Right atrium auricular region (tissue), 2 donors: Measurements from ENCODE around the gene MAPK8. TPM values are rescaled to one million over a fixed set of nuclear protein-coding genes. Genes with fewer than 3 reads are reported as not detected.

Source experiments
- DNase-seq: peaks from one replicate; pipeline ENCODE4 v3.0.0-alpha.2; 2019; ENCODE audit warnings: low spot score
- H3K27ac ChIP-seq, 2 donors: fragments of 200-600 bp; sonication (generic); 1 replicate in 1 of 2; 2 replicates in 1 of 2; pipeline ENCODE4 v1.5.1; 2016 to 2019
- H3K27me3 ChIP-seq, 2 donors: fragments of 200-600 bp; sonication (generic); one replicate each; pipeline versions ENCODE4 v1.5.1 to v1.6.0; 2017 to 2019
- H3K36me3 ChIP-seq: fragments of 200-600 bp; sonication (generic); one replicate; pipeline ENCODE4 v1.5.1; 2016
- H3K4me1 ChIP-seq, 2 donors: fragments of 200-600 bp; sonication (generic); one replicate each; pipeline versions ENCODE4 v1.5.1 to v1.6.0; 2017 to 2019
- H3K4me3 ChIP-seq, 2 donors: fragments of 200-600 bp; sonication (generic); 1 replicate in 1 of 2; 2 replicates in 1 of 2; pipeline ENCODE4 v1.5.1; 2017 to 2019; ENCODE audit warnings: mild to moderate bottlenecking in 1 of 2, moderate library complexity in 1 of 2
- H3K9me3 ChIP-seq, 2 donors: fragments of 200-600 bp; sonication (generic); one replicate each; pipeline ENCODE4 v1.5.1; 2019
- total RNA-seq, 2 donors: library from RNA; depleted of rRNA; stranded (reverse); fragments of >200 nt; gene quantifications; one replicate each; pipeline ENCODE4 v1.1.0, GENCODE V29; 2016
- TF ChIP-seq, protein P1 (sequence below), 2 donors: fragments of 200-600 bp; sonication (generic); IDR thresholded peaks; one replicate each; pipeline ENCODE4 v1.5.1; 2019; ENCODE audit warnings: antibody characterized with exemption in 2 of 2

The MAPK8 gene
- total RNA-seq, 2 donors from 2014 or later = 22.3 to 26.5 TPM

DNA sequence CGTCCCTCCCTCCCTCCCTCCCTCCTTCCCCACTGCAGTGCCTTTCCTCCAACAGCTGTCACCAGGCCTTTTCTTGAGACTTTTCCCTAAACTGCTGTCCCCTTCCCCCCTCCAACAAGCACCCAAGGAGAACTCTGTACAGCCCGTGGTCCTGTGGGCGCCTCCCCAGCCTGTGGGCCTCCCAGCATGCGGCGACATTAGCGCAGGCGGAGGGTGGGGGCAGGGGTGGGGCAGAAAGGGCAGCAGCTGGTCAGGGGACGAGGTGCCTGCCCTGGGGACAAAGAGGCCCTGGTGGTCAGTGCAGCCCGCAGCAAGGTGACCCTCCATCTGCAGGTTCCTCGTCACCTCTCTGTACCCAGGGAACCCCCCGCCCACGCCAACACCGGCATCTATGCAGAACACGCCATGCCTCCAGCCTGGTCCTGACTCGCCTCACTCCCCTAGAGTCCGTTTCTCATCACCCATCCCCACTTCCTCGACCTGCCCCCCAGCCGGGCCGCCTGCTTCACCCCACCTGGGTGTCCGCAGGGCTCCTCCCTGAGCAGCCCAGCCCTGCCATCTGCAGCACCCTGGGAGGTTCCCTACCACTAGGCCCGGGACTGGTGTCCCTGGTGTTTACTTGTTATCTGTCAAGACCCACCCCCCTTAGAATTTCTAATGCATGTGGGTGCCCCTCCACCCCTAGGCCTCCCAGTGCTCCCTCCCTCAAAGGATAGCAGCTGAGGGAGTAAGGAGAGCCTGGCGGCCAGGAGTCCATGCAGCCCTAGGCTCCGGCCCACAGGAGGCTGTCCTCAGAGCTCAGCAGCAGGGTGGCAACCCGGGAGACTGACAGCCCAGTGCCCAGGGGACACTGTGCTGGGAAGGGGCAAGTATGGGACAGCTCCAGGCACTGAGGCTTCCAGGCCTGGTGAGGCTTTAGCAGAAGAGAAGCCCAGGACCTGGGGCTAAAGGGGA, 150.6 kb downstream of the MAPK8 start:
- no peaks in the 10 kb centered on the region for H3K27me3 ChIP-seq
- H3K4me1 ChIP-seq = peaks cover 0 to 22% of the 10 kb centered on the region in 2 donors
- TF ChIP-seq, protein P1, sequence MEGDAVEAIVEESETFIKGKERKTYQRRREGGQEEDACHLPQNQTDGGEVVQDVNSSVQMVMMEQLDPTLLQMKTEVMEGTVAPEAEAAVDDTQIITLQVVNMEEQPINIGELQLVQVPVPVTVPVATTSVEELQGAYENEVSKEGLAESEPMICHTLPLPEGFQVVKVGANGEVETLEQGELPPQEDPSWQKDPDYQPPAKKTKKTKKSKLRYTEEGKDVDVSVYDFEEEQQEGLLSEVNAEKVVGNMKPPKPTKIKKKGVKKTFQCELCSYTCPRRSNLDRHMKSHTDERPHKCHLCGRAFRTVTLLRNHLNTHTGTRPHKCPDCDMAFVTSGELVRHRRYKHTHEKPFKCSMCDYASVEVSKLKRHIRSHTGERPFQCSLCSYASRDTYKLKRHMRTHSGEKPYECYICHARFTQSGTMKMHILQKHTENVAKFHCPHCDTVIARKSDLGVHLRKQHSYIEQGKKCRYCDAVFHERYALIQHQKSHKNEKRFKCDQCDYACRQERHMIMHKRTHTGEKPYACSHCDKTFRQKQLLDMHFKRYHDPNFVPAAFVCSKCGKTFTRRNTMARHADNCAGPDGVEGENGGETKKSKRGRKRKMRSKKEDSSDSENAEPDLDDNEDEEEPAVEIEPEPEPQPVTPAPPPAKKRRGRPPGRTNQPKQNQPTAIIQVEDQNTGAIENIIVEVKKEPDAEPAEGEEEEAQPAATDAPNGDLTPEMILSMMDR (IDR thresholded peaks at IDR 0.05) = no peak
- H3K27ac ChIP-seq = no peak overlapping the region
- no peak for DNase-seq
- no peaks in the 10 kb centered on the region for H3K9me3 ChIP-seq
- H3K36me3 ChIP-seq = no peaks in the 10 kb centered on the region
- no peak overlapping the region for H3K4me3 ChIP-seq

DNA sequence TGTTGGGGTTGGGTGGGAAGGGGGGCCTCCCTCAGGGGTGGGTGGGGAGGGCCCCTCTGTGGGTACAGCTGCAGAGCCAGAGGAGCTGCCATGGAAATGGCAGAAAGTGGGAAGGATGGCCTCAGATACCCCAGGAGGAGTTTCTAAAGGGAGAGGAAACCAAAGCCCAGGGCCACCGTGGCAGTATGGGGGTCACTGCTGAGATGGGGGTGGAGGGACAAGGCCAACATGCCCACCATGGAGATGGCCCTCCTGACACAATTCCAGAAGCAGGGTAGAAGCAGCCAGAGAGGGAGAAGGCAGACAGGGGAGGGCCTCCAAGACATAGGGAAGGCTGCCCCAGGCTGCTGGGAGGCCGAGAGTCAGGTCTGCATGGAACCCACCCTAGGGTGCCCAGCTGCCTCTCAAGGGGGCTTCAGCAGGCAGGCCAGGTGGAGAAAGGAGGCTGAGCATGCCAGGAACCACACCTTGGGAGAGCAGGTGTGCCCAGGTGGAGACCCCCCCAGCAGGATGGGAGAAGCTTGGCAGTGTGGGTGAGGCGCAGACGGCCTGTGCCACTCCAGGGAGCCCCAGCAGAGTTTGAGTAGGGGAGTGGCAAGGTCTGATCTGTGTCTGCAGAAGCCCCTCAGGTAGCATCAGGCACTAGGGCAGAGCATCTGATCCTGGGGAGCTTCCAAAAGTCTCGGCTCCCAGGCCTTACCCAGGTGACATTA, 151.6 kb downstream of the MAPK8 start:
- Histone ChIP-seq H3K9me3 (no peaks in the 10 kb centered on the region), H3K27me3 (no peaks in the 10 kb centered on the region), H3K4me3 (no peak overlapping the region), H3K36me3 (no peaks in the 10 kb centered on the region), H3K4me1 (peaks cover 0 to 27% of the 10 kb centered on the region in 2 donors), H3K27ac (no peak overlapping the region)
- no peak for DNase-seq
- TF ChIP-seq, protein P1 (IDR thresholded peaks at IDR 0.05) = no peak

DNA sequence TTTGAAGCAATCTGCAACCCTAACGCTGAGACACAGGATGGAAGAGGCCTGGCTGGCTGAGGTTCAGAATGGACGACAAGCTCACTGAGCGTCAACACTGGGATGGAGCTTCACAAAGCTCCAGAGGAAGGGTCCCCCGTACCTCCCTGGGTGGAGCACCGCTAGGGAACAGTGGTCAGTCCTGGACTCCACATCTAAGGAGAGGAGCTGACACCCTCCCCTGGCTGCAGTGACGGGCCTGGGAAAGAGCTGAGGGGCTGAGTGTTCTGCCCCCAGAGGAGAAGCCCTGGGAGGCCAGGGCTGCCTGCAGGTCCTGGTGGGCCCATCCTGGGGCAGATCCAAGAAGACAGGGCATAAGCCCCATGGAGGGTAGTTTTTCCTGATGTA, 152.2 kb downstream of the MAPK8 start:
- no peak overlapping the region for H3K27ac ChIP-seq
- H3K27me3 ChIP-seq = no peaks in the 10 kb centered on the region
- peaks cover 0 to 32% of the 10 kb centered on the region in 2 donors for H3K4me1 ChIP-seq
- H3K4me3 ChIP-seq = no peak overlapping the region
- TF ChIP-seq, protein P1 (IDR thresholded peaks at IDR 0.05) = no peak
- H3K9me3 ChIP-seq = no peaks in the 10 kb centered on the region
- no peaks in the 10 kb centered on the region for H3K36me3 ChIP-seq
- DNase-seq = no peak

DNA sequence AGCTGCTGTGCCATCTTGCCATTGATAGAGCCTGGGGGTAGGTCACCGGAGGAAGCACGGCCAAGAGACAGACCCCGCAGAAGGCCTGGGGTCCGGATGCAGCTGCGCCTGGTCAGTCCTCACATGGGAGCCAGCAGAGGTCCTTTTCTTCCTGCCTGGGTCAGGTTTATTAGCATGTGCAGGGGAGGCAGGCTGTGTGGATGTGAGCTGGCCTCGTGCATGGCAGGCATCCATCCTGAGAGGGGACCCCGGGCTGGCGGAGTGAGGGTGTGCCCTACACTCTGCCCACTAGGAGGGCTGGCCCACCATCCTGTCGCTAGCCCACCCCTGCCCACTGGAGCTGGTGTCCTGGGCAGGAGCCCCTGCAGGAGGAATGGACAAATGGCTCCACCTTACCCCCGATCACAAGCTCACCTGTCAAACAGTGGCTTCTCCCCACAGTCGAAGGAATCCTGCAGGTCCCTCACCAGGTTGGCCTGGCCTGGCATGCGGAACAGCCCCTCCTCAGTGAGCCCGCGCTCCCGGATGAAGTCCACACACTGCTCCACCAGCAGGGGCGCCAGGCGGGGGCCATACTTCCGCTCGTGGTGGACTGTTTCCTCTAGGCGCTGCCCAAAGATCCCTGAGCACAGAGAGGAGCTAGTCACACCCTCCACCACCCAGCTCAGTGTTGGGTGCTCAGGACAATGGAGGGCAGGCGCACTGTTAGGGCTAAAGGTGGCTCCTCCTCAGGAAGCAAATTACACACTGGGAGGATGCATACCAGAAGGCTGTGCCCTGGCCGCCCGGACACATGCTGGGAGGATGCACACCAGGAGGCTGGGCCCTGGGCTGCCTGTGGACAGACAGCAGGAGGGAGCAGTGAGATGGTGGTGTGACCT, 153.0 kb downstream of the MAPK8 start:
- TF ChIP-seq, protein P1 (IDR thresholded peaks at IDR 0.05) = no peak
- Histone ChIP-seq H3K27ac (no peak overlapping the region), H3K27me3 (no peaks in the 10 kb centered on the region), H3K4me3 (no peak overlapping the region), H3K4me1 (peaks cover 0 to 35% of the 10 kb centered on the region in 2 donors), H3K9me3 (no peaks in the 10 kb centered on the region), H3K36me3 (no peaks in the 10 kb centered on the region)
- peak; percentile 55 for DNase-seq

DNA sequence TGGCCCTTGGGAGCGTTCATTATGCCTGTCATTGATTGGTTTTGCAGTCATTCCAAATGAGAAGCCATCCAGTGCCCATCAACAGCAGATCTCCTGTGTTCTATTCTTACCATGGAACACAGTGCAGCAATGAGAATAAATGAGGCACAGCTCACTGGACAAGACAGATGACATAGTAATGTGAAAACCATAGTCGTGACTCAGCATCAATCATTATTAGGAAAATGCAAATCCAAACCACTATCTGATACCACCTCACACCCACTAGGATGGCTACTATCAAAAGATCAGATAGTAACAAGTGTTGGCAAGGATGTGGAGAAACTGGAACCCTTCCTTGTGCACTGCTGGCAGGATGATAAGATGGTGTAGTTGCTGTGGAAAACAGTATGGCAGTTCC, 153.7 kb downstream of the MAPK8 start:
- no peaks in the 10 kb centered on the region for H3K9me3 ChIP-seq
- H3K4me3 ChIP-seq = no peak overlapping the region
- H3K27me3 ChIP-seq = no peaks in the 10 kb centered on the region
- no peaks in the 10 kb centered on the region for H3K36me3 ChIP-seq
- TF ChIP-seq, protein P1 (IDR thresholded peaks at IDR 0.05) = no peak
- H3K27ac ChIP-seq = no peak overlapping the region
- no peak for DNase-seq
- peaks cover 0 to 42% of the 10 kb centered on the region in 2 donors for H3K4me1 ChIP-seq
